ENCODE results near the gene DLG5.
"Not testable (repeated sequence)": the region's sequence is repeated elsewhere in the genome, so short reads cannot be mapped to it uniquely, and the experiment has no call there.

Gene DLG5

DNA sequence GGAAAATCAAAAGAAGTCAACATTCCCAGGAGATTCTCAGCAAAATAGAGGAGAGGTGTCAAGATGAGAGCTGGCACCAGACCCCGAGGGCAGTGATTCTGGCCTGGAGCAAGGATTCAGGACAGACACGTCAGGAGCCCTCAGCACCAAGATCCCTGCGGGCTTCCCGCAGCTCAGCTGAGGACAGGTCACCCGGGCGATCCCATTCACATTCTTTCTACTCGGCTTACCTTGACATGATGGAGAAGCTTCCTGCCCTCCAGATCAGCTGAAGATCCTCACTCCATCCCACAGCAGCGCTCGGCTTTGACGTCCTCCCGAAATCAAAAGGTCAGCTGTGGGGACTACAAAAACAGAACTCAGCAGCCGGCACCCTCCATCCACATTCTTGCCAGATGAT is 139.1 kb downstream of the DLG5 start:
- no peak for DNase-seq

DNA sequence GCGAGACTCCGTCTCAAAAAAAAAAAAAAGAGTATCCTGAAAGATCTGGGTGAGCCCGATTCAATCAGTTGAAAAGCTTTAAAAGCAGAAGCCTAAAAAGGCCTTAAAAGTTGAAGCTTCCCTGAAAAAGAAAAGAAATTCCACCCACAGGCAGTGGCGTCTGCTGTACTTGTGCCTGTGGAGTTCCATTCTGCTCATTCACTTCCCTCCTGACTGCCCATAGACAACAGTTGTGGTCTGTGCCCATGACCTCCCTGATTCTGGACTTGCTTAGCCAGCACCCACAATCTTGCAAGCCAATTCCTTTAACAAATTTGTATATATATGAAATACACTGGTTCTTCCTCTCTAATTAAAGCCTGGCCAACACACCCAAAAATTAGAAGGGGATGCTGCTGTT is 141.7 kb downstream of the DLG5 start:
- DNase-seq: no peak

DNA sequence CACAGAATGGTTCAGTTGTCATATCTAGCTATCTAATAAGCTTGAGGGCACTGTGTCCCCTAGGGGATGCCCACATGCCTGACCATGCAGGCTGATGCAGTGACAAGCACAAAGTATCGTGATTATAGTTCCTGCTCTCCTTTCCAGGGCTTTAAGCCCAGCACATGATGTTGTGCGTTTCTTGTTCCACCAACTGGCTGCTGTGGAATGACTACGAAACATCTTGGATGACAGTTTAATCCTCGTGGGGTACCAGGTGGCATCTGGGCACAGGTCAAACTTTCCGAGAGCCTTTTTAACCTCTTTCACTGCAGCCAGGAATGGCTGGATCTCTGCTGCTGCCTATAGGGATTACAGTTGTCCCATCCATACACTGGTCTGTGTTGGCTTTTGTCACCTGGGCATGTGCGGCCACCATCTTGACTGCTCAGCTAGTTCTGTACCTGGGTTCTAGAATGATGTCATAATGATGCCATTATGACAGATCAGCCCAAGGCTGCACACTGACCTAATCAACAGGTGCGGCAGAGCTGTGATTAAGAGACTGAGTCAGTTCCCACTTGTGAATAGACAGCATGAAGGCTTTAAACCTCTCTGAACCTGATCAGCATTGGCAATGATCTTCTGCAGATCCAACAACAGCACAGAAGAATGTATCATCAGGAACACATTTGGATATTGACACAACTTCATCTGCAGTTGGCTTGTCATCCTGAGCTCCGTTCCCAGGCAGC is 144.1 kb downstream of the DLG5 start:
- no peak for DNase-seq

DNA sequence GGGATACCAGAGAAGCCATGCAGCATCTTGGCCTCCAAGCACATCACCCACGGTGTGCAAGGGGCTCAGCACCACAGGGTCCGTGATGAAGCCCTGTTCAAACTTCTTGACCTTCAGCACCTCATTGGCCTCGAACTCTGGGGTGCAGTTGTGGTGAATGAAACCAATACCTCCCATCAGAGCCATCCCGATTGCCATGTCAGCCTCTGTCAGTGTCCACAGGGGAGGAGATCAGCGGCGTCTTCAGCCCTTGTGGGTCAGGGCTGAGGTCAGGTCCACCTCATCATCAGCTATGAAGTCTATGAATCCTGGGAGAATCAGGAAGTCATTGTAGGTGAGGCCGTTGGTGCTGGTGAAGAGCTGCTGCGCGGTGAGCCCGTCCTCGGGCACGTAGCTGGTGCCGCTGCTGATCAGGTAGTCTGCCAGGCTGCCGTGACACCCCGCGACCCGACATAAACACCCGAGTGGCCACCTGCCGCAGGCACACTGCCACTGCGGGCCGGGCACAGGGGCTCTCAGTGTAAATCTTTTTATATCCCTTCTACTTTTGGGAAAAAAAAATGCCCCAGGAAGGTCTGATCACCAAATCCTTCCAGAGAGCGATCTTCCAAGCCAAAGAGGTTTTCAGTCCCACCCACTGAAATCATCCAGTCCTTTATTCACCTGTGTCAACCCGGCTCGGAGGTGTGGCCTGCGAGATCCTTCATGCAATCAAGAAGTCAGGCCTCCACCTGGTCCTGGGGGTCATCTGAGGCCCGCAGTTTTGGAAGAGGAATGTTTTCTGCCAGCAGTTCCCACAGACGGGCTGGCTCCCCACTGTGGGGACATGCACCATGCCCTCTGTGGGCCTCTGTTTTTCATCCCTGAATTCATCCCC is 144.9 kb downstream of the DLG5 start:
- no peak for DNase-seq

DNA sequence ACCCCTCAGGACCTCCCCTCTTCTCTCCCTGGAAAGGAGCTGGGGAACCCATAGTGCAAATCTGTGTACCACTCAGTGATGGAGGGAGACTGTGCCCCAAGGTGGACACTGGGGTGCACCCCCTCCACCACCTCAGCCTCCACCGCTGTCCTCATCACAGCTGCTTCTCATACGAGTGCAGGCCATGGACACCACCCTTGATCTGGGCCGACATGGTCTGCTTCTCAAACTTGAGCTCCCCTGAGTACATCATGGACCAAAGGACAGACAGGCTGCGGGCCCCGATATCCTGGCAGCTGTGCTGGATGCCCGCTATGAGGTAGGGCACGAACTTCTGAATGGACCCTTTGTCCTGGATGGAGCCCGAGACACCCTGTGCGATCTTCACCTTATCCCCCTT is 146.4 kb downstream of the DLG5 start:
- DNase-seq: no peak

DNA sequence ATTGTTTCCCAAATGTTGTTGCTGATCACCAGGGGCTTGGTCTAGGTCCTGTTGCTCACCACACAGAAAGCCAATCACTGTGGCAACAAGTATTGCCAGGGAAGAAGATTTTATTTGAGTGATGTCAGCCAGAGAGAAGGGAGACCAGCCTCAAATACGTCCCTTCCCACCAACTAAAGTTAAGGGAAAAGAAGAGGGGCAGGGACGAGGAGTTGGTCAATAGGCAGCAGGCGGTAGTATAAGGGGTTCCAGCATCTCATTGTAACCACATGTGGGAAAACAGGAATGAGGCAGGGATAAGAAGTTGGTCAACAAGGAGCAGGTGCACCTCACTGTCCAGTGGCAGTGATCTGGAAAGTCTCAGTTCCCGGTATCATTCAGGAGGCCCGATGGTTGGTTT is 150.1 kb downstream of the DLG5 start:
- DNase-seq: no peak

DNA sequence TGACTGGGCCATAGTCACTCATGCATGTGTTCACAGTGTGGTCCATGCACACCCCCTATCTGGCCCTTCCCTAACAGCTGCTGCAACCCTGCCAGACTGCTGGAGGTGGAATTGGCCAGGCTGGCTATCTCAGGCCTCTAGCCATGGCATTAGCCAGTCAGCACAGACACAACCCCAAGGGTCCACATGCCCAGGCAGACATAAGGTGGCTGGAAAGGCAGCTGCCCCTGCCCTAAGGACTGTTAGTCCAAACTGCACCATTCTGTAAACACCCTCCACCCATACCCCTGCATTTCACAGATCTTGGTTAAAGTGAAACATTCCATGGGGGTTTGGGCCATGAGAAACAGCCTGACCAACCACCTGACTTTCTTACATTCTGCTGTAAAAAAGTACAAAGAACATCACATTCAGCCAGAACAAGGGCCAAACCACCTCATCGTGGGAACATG is 151.6 kb downstream of the DLG5 start:
- no peak for DNase-seq

DNA sequence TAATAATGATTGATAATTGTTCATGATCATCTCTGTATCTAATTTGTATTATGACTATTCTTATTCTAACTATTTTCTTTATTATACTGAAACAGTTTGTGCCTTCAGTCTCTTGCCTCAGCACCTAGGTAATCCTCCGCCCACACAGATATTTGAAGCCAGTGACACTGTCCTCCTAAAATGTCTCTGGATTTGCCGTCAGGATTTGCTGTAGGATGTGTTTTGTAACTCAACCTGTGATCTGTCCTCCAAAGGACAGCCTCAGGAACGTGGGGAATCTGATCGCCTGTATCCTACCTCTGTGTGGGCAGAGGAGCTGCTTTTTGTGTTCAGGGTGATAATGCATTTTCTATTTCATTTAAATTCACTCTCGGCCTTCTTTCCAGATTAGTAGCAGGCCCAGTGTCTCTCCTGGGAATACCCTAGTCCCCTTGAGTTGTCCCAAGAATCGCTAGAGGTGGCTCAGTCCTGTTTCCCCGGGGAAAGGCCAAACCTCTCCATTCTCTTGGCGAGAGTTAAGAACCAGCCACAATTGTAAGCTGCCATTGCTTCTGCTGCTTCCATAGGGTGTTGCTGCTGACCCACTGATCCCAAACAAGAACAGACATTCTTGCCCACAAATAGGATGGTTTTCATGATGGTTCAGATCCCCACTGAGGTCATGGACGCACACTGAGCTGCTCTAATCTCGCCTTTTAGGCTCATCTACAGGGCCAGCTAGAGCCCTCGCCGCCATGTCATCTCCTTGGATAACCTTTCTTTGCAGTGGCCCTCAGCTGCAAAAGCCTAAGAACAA is 152.7 kb downstream of the DLG5 start:
- no peak for DNase-seq

DNA sequence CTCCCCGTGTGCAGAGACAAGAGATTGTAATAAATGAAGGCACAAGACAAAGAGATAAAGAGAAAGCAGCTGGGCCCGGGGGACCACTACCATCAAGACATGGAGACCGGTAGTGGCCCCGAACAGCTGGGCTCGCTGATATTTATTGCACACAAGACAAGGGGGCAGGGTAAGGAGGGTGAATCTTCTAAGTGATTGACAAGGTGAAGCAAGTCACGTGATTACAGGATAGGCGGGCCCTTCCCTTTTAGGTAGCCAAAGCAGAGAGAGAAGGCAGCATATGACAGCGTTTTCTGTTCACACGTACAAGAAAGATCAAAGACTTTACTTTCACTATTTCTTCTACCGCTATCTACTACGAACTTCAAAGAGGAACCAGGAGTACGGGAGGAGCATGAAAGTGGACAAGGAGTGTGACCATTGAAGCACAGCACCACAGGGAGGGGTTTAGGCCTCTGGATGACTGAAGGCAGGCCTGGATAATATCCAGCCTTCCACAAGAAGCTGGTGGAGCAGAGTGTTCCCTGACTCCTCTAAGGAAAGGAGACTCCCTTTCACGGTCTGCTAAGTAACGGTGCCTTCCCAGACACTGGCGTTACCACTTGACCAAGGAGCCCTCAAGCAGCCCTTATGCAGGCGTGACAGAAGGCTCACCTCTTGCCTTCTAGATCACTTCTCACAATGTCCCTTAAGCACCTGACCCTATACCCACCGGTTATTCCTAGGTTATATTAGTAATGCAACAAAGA is 153.5 kb downstream of the DLG5 start:
- not testable (repeated sequence) for DNase-seq

DNA sequence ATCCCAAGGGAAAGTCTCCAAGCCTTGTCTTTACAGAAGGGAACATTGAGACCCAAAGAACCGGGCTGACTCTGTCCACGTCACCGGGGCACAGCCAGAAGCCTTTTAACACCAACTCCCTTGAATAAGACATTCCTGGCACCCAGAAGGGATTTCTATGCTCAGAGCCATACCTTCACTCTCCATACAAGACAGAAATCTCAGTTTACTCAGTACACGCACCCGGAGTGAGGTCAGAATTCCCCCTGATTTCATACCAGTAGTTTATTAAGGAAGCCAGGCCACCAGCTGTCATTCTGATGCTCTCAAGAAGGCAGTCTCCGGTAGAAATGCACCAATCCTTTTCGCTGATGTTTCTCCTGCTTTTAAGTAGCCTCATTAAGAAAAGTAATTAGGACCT is 154.7 kb downstream of the DLG5 start:
- no peak for DNase-seq

DNA sequence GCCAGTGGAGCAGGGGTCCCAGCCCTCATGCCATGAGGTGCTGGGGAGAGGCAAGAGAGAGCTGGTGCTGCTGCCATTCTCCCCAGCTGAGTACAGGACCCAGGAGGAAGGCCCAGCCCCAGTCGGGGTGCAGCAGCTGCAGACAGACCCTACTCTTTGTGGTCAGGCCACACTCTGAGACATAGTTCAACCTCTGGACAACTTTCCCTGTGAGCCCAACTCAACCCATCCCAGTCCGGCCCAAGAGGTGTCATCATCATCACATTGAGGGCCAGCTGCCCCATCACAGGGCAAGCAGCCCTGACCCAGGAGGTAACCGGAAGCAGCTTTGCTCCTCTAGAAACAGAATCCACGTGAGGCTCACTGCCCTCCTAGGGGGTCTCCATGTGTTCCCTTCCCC is 155.1 kb downstream of the DLG5 start:
- DNase-seq: no peak

DNA sequence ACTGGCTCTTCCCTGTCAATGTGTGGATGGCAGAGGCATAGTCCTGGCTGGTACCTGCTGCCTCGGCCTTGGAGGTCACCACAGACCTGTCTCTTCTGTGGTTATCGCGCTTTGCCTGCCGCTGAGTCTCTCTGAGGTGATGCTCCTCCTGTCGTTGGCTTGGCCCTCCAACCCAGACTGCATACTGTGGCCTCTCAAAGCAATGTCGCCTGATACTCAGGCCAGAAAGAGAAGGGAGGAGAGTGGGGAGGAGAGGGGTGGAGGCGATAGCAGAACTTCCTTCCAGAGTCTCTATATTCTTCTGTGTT is 155.7 kb downstream of the DLG5 start:
- no peak for DNase-seq

DNA sequence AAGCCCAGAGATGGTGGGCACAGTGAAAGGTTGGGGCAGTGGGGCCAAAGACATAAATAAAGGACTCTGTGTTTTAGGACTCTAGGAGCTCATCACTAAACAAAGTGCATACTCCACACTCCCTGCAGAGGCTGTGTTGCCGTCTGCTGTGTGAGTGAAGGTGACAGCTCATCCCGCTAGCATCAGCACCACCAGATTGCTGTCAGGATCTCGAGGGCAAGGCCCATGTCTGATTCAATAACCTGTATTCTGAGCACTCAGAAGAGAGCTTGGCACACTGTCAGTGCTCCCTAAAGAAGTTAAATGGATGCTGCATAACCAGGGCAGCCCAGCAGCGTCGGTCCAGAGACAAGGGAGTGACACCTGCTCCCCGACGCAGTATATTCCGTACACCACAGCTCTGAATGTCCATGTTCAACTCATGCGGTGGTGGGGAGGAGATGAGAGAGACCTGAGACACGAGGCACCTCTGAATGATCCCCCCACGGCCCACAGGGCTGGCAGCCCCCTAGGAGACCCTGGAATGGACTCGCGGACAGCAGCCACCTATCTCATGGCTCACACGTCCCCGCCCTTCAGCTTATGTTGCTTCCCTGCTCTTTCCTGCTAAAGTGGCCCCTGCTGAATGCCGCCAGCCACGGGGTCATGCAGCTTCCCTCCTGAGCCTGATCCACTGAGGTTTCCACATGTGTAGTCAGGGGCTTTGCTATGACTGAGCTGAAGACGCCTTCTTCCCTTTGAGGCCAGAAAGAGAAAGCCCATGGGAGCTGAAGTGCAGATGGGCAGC is 156.3 kb downstream of the DLG5 start:
- no peak for DNase-seq

DNA sequence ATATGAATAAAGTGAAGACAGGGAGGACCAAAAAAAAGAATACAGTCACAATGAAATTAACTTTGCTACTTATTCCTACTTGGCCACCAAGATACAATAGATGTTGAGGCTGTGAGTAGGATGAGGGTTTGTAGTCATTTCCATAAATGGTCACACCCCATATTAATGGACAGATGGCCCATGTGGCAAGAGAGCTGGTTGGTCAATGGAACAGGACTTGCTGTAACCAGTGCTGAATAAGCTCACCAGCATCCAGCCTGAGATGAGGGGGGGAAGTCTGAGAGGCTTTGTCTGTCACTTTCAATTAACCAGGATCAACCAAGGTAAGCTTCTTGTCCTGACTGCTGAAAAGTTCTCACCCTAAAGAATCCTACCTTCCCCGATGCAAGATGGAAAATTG is 158.5 kb downstream of the DLG5 start:
- no peak for DNase-seq

DNA sequence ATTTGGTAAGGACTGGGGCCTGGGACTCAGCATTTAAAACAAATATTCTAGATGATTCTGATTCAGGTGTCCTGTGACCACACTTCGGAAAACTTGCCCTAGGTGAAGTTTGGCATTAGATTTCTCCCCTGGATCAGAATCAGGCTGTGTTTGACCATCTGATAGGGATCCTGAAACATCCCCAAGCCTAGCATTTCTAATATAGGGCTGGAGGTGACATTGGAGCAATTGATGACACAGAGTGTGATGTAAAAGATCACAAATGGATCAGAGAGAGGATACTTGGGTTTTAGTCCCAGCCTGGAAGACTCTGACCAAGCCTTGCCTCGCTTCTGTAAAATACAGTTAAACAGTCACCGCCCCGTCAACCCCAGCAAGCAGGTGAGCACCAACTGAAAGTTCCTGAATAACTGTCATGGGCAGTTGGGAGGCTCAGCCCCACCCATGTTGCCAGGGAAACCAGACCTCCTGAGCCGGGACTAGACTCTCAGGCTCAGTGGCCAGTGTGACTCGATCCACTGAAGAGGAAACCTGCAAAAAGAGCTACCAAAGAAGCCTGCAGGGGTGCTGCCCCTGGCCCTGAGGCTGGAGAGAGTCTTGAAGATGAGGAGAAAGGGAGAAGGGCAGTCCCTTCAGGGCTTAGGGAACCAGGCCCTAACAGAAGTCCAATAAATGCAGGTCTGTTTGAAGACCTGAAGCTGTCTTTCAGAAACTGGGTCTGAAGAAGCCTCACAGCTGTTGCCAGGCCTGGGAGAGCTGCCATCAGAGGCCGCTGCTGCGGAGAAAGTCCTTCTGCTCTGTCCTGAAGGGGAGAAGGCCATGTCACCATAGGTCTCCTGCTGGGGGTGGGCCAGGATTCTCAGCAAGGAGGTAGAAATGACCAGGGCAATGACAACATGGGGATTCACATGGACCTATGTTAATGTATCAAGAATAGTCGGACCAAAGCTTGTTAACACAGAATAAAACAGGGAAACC is 162.8 kb downstream of the DLG5 start:
- DNase-seq: no peak

DNA sequence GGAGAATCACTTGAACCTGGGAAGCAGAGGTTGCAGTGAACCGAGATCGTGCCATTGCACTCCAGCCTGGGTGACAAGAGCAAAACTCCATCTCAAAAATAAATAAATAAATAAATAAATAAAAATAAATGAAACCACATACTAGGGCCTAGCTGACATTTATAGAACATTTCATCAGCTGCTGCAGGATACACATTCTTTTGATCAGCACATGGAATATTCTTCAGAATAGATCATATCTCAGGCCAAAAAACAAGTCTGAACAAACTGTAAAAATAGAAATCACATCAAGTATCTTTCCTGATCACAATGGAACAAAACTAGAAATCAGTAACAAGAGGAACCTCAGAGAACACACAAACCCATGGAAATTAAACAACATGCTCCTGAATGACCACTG is 168.1 kb downstream of the DLG5 start:
- not testable (repeated sequence) for DNase-seq

DNA sequence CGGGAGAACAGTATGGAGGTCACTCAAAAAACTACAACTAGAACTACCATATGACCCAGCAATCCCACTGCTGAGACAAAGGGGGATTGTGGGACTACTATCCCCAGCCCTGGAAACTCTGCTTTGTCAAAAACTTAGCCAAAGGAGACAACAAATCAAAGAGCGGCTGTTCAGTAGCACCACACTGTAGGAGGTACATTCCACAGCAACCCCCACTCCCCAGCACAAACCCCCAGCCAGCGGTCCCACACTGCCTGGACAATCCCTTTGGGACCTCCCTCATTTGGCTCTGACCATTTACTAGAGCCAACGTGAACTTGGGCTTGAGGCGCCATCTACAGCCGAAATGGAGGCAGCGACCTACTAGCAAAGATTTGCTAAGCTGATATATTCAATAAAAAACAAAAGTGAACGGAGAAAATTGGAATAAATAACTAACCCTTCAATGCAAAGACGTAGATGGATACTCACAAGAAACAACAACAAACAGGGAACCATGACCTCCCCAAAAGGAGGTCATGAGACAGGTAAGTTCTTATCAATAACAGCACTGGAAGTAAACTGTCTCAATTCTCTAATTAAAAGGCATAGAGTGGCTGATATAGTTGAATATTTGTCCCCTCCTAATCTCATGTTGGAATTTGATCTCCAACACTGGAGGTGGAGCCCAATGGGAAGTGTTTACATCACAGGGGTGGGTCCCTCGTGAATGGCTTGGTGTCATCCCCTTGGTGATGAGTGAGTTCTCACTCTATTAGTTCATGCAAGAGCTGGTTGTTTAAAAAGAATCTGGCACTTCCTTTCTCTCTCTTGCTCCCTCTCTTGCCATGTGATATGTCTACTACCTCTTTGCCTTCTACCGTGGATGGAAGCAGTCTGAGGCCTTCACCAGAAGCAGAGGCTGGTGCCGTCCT is 170.0 kb downstream of the DLG5 start:
- no peak for DNase-seq

DNA sequence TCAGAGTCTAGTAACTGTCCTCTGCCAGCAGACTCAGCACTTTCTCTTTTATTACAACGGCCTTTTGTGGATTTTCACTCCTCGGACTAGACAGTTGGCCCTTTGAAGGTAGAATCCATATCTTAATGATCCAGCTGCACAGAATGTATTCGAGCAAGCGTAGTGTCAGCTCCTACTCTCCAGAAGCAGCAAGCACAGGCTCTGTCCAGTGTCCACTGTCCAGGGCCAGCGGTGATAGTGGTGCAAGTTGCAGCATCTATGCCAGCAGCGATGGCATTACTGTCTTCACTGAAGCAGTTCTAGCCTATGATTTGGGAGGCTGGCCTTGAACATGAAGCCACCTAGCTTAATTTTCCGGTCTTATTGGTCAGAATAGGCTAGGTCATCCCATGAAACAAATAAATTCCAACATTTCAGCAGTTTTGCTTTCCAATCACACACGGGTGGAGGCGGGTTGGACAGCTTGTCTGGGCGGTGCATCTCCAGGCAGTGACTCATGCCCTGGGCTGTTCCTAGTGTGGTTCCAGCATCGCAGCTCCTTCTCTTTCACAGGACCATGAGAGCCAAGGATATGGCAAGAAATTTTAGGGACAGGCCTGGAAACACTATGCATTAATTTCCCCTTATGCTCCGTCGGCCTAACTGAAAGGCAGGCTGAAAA is 180.4 kb downstream of the DLG5 start:
- DNase-seq: no peak

DNA sequence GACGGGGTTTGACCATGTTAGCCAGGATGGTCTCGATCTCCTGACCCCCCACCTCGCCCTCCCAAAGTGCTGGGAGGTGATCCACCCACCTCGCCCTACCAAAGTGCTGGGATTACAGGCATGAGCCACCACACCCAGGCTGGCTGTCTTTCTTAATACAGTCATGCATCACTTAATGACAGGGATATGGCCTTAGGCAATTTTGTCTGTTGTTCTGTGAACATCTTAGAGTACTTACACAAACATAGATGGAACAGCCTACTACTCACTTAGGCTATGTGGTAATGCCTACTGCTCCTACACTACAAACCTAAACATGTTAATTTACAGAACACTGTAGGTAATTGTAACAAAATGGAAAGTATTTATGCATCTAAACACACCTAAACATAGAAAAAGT is 182.3 kb downstream of the DLG5 start:
- DNase-seq: no peak
